Measurements from ENCODE around the gene MYH11. TPM values are rescaled to one million over a fixed set of nuclear protein-coding genes. Genes with fewer than 3 reads are reported as not detected.
"Not testable (repeated sequence)": the region's sequence is repeated elsewhere in the genome, so short reads cannot be mapped to it uniquely, and the experiment has no call there.

MYH11 gene
- total and polyA plus RNA-seq, 2 experiments from 2014 or later: 1.6 to 5.9 TPM

- TF ChIP-seq REST (IDR thresholded peaks at IDR 0.05; ENCODE audit: unreplicated experiment) (no peak), EZH2 (IDR thresholded peaks at IDR 0.05; ENCODE audit: low read depth, unreplicated experiment) (no peak), STAT1 (IDR thresholded peaks at IDR 0.05; ENCODE audit: unreplicated experiment) (no peak), POLR2AphosphoS5 (IDR thresholded peaks at IDR 0.05; ENCODE audit: low read depth) (no peak), NANOG (IDR thresholded peaks at IDR 0.05; ENCODE audit: borderline replicate concordance) (no peak), ETS1 (IDR thresholded peaks at IDR 0.05) (no peak), CTCF (conservative IDR thresholded peaks at IDR 0.05; ENCODE audit: low read depth in 2 of 2) (no peak), ZNF331 (CRISPR knock-in tag; IDR thresholded peaks at IDR 0.05; ENCODE audit: low read depth) (no peak), ZNF114 (CRISPR knock-in tag; IDR thresholded peaks at IDR 0.05) (no peak), CREB1 (CRISPR knock-in tag; IDR thresholded peaks at IDR 0.05; ENCODE audit: low read depth) (no peak), EZH2phosphoT487 (IDR thresholded peaks at IDR 0.05; ENCODE audit: unreplicated experiment) (no peak), JUNB (IDR thresholded peaks at IDR 0.05; ENCODE audit: unreplicated experiment) (no peak)
These were observed 66.4 kb downstream of the MYH11 start (continued) for GRCh38 chr16:15790458-15790857.

GRCh38 chr16:15789816-15790215 lies 67.0 kb downstream of the MYH11 start:
- not testable (repeated sequence) for H3F3A ChIP-seq (replicated peaks; ENCODE audit: low read depth); H3K4me1 Mint-ChIP-seq; H3K27me3 ChIP-seq (ENCODE audit: insufficient read depth); H3K4me3 ChIP-seq; H3K9me2 ChIP-seq (ENCODE audit: insufficient read depth); H3K36me3 ChIP-seq (ENCODE audit: insufficient read depth); H4K20me1 ChIP-seq (replicated peaks; ENCODE audit: insufficient read depth); ATAC-seq; H3K4me1 ChIP-seq (ENCODE audit: insufficient read depth); H3K27ac ChIP-seq (ENCODE audit: low read depth); H3K4me2 ChIP-seq; H3K36me3 Mint-ChIP-seq (ENCODE audit: low read depth); H2AFZ ChIP-seq; H3K27ac Mint-ChIP-seq; H3K4me3 Mint-ChIP-seq; DNase-seq (ENCODE audit: low spot score); H3K9me3 Mint-ChIP-seq; H3K79me2 ChIP-seq (replicated peaks; ENCODE audit: insufficient read depth); H3K27me3 Mint-ChIP-seq (ENCODE audit: insufficient read depth, low read depth, poor library complexity)
